ENCODE data around the gene SCNN1A. TPM values are rescaled to one million over a fixed set of nuclear protein-coding genes. Genes with fewer than 3 reads are reported as not detected.
"Not testable (repeated sequence)": the region's sequence is repeated elsewhere in the genome, so short reads cannot be mapped to it uniquely, and the experiment has no call there.

SCNN1A gene
- total RNA-seq, 1 donor from 2014 or later, result 29.2 TPM

- Mint-ChIP-seq H3K27me3 (no peaks in the 10 kb centered on the region), H3K9me3 (no peaks in the 10 kb centered on the region), H3K4me1 (ENCODE audit: unreplicated experiment) (peaks cover 36% of the 10 kb centered on the region), H3K27ac (no peak overlapping the region), H3K36me3 (peaks cover 12% of the 10 kb centered on the region), H3K4me3 (no peak overlapping the region)
- no peak for DNase-seq (ENCODE audit: extremely low spot score, unreplicated experiment)
- TF ChIP-seq CTCF (conservative IDR thresholded peaks at IDR 0.05), result no peak
Measured at GRCh38 chr12:6338955-6339354, 36.4 kb downstream of the SCNN1A start.

GRCh38 chr12:6338536-6338935, 36.8 kb downstream of the SCNN1A start:
- not testable (repeated sequence) for H3K4me3 Mint-ChIP-seq; DNase-seq (ENCODE audit: extremely low spot score, unreplicated experiment); H3K27ac Mint-ChIP-seq; H3K9me3 Mint-ChIP-seq; H3K27me3 Mint-ChIP-seq
- Mint-ChIP-seq H3K4me1 (ENCODE audit: unreplicated experiment) (peaks cover 33% of the 10 kb centered on the region), H3K36me3 (peaks cover 16% of the 10 kb centered on the region)

GRCh38 chr12:6337958-6338433, 37.4 kb downstream of the SCNN1A start:
- Mint-ChIP-seq H3K4me3 (no peak overlapping the region), H3K36me3 (peaks cover 20% of the 10 kb centered on the region), H3K27ac (no peak overlapping the region), H3K4me1 (ENCODE audit: unreplicated experiment) (peaks cover 28% of the 10 kb centered on the region), H3K27me3 (no peaks in the 10 kb centered on the region), H3K9me3 (no peaks in the 10 kb centered on the region)
- no peak for TF ChIP-seq CTCF (conservative IDR thresholded peaks at IDR 0.05)
- no peak for DNase-seq (ENCODE audit: extremely low spot score, unreplicated experiment)

- H3K36me3 Mint-ChIP-seq, result peaks cover 26% of the 10 kb centered on the region
- H3K4me3 Mint-ChIP-seq, result no peak overlapping the region
- peaks cover 20% of the 10 kb centered on the region for H3K4me1 Mint-ChIP-seq (ENCODE audit: unreplicated experiment)
- H3K27me3 Mint-ChIP-seq, result no peaks in the 10 kb centered on the region
- TF ChIP-seq CTCF (conservative IDR thresholded peaks at IDR 0.05), result no peak
- DNase-seq (ENCODE audit: extremely low spot score, unreplicated experiment), result no peak
- no peak overlapping the region for H3K27ac Mint-ChIP-seq
- no peaks in the 10 kb centered on the region for H3K9me3 Mint-ChIP-seq
Measured at GRCh38 chr12:6336889-6337853, 38.2 kb downstream of the SCNN1A start.

- Mint-ChIP-seq H3K27me3 (no peaks in the 10 kb centered on the region), H3K4me3 (no peak overlapping the region), H3K4me1 (ENCODE audit: unreplicated experiment) (peaks cover 15% of the 10 kb centered on the region), H3K9me3 (no peaks in the 10 kb centered on the region), H3K27ac (no peak overlapping the region), H3K36me3 (peaks cover 30% of the 10 kb centered on the region)
- no peak for TF ChIP-seq CTCF (conservative IDR thresholded peaks at IDR 0.05)
- DNase-seq (ENCODE audit: extremely low spot score, unreplicated experiment), result peak; percentile 85
Measured at GRCh38 chr12:6336079-6336888, 39.1 kb downstream of the SCNN1A start.

All from type B pancreatic cell (in vitro differentiated cells).